ENCODE measurements around the gene PCDHGA3.
A peak's percentile ranks its signal among the peaks of the same experiment; 100 is the strongest.
"Not testable (repeated sequence)": the region's sequence is repeated elsewhere in the genome, so short reads cannot be mapped to it uniquely, and the experiment has no call there.

PCDHGA3 gene

DNA sequence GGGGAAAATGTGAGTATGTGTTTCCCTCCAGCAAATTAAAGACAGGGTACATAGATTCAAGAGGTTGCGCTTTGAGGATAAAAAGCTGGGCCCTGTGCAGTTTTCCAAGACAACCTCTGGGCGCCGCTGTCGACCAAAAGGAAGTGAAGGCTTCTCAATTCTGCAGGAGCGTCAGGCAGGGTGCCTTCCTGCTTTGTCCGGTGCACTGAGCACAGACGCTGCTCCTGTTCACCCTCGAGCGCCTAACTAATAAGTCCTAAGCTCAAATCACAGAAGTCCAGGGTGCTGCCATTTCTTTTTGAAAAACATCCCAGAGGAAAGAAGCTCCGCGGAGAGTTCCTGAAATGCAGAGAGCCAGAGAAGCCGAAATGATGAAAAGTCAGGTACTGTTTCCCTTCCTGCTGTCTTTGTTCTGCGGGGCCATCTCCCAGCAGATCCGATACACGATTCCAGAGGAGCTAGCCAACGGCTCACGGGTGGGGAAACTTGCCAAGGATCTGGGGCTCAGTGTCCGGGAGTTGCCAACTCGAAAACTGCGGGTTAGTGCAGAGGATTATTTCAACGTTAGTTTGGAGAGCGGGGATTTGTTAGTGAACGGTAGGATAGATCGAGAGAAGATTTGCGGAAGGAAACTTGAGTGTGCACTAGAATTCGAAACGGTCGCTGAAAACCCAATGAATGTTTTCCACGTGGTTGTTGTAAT is 6.4 kb downstream of the PCDHGA3 start, which contains the start of gene PCDHGB1:
Gene PCDHGB1 (plus strand): TSS at position 183 of the 703 bp plus-strand sequence. CDS start 162 bp downstream, at position 345.
- peak; percentile 45 for DNase-seq (ENCODE audit: low read depth)

DNA sequence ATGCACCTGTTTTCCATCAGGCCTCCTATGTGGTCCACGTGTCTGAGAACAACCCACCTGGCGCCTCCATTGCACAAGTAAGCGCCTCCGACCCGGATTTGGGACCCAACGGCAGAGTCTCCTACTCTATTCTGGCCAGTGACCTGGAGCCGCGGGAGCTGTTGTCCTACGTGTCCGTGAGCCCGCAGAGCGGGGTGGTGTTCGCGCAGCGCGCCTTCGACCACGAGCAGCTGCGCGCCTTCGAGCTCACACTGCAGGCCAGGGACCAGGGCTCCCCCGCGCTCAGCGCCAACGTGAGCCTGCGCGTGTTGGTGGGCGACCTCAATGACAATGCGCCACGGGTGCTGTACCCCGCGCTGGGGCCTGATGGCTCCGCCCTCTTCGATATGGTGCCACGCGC is 8.0 kb downstream of the PCDHGA3 start:
- DNase-seq (ENCODE audit: low read depth): no peak

DNA sequence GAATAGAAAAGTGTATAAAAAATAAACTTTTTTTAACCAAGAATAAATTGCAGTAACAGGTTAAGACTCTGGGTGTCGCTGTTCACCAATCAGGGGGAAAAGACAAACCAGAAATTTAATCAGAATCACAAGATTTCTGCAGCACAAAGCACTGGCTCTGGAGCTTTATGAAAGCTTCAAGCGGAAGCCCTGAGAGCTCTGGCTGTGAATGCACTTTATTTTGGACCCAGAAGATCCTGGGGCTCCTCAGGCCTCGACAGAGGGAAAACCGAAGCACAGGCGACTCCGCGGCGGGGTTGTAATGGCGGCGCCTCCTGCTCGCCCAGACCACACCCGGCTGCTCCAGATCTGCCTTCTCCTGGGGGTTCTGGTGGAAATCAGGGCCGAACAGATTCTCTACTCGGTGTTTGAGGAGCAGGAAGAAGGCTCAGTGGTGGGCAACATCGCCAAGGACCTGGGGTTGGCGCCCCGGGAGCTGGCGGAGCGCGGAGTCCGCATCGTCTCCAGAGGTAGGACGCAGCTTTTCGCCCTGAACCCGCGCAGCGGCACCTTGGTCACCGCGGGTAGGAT is 11.4 kb downstream of the PCDHGA3 start, which contains the start of gene PCDHGA4:
Gene PCDHGA4 (plus strand): TSS at position 122 of the 570 bp plus-strand sequence. CDS start 87 bp downstream, at position 209.
- no peak for DNase-seq (ENCODE audit: low read depth)

DNA sequence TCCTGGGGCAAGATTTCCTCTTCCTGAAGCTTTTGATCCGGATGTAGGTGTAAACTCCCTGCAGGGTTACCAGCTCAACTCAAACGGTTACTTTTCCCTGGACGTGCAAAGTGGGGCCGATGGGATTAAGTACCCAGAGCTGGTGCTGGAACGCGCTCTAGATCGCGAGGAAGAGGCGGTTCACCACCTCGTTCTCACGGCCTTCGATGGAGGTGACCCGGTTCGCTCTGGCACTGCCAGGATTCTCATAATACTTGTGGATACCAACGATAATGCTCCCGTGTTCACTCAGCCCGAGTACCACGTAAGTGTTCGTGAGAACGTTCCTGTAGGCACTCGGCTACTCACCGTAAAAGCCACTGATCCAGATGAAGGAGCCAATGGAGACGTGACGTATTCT is 12.0 kb downstream of the PCDHGA3 start:
- no peak for DNase-seq (ENCODE audit: low read depth)

DNA sequence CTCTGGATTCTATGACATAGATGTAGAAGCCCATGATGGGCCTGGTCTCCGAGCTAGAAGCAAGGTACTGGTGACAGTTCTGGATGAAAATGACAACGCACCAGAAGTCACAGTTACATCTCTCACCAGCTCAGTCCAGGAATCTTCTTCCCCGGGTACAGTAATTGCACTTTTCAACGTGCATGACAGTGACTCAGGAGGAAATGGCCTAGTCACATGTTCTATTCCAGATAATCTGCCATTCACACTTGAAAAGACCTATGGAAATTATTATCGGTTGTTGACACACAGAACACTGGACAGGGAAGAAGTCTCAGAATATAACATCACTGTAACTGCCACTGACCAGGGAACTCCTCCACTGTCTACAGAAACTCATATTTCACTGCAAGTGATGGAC is 12.5 kb downstream of the PCDHGA3 start:
- DNase-seq (ENCODE audit: low read depth): no peak

DNA sequence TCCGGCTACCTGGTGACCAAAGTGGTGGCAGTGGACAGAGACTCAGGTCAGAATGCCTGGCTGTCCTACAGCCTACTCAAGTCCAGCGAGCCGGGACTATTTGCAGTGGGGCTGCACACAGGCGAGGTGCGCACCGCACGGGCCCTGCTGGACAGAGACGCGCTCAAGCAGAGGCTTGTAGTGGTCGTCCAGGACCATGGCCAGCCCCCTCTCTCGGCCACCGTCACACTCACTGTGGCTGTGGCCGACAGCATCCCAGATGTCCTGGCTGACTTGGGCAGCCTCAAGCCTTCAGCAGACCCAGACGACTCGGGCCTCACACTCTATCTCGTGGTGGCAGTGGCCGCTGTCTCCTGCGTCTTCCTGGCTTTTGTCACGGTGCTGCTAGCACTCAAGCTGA is 13.3 kb downstream of the PCDHGA3 start:
- no peak for DNase-seq (ENCODE audit: low read depth)

DNA sequence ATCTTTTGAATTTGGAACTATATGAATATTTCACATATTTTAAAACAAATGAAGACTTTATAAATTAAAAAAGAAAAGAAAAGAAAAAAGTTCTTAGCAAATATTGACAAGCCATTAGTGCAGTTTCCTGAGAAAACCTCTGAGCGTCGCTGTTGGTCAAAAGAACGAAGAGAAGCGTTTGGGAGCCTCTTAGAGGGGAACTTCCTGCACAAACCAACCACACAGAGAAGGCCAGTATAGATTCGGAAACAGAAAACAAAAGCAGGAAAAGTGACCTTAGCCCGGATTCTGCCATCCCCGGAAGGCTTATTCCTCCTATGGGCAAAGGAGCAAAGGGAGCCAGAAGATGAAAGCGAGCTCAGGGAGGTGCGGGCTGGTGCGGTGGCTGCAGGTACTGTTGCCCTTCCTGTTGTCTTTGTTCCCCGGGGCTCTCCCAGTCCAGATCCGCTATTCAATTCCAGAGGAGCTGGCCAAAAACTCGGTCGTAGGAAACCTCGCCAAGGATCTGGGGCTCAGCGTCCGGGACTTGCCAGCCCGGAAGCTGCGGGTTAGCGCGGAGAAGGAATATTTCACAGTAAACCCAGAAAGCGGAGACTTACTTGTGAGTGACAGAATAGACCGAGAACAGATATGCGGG is 16.3 kb downstream of the PCDHGA3 start, which contains the start of gene PCDHGB2:
Gene PCDHGB2 (plus strand): TSS at position 205 of the 637 bp plus-strand sequence. CDS start 142 bp downstream, at position 347.
- peak; percentile 31 for DNase-seq (ENCODE audit: low read depth)

DNA sequence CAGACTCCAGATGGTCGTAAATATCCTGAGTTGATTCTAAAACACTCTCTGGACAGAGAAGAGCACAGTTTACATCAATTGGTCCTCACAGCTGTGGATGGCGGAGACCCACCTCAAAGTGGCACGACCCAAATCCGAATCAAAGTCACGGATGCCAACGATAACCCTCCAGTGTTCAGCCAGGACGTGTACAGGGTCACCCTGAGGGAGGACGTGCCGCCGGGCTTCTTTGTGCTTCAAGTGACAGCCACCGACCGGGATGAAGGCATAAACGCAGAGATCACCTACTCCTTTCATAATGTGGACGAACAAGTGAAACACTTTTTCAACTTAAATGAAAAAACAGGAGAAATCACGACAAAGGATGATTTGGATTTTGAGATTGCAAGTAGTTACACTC is 17.1 kb downstream of the PCDHGA3 start:
- DNase-seq (ENCODE audit: low read depth): no peak

DNA sequence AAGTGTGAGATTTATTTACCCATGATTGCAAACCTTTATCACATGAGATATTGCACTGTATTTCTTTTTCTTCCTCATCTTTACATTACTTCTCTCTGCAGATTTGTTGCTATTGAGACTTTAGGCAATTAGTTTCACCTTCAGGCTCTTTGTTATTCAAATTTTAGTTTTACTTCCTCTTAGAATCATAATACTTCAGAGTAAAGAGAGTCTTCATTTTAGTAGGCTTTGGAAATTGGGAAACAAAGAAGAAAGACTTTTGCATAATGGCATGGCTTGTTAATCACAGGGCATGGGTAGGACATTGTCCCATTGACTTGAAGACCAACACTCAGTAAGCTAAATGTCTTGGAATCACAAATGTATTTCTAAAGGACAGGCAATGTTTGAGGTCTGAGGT is 19.1 kb downstream of the PCDHGA3 start:
- DNase-seq (ENCODE audit: low read depth): no peak

DNA sequence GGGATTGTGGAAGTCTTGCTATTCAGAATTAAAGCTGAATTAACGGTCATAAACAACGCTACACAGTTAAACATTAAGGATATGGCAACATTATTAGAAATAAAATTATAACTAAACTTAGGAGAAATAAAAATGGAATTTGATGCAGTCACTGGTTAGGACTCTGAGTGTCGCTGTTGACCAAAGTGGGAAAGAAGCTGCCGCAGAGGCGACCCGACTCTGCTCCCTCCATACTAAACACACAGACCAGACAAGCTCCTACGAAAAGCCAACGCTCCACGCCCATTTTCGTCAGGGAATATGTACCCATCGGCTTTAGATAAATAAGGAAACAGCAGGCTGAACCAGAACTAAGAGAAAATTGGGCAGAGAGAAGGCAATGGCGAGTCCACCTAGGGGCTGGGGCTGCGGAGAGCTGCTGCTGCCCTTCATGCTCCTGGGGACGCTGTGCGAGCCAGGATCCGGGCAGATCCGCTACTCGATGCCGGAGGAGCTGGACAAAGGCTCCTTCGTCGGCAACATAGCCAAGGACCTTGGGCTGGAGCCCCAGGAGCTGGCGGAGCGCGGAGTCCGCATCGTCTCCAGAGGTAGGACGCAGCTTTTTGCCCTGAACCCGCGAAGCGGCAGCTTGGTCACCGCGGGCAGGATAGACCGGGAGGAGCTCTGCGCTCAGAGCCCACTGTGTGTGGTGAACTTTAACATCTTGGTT is 20.5 kb downstream of the PCDHGA3 start, which contains the start of gene PCDHGA5:
Gene PCDHGA5 (plus strand): TSS at position 211 of the 709 bp plus-strand sequence. CDS start 169 bp downstream, at position 380.
- no peak for DNase-seq (ENCODE audit: low read depth)

DNA sequence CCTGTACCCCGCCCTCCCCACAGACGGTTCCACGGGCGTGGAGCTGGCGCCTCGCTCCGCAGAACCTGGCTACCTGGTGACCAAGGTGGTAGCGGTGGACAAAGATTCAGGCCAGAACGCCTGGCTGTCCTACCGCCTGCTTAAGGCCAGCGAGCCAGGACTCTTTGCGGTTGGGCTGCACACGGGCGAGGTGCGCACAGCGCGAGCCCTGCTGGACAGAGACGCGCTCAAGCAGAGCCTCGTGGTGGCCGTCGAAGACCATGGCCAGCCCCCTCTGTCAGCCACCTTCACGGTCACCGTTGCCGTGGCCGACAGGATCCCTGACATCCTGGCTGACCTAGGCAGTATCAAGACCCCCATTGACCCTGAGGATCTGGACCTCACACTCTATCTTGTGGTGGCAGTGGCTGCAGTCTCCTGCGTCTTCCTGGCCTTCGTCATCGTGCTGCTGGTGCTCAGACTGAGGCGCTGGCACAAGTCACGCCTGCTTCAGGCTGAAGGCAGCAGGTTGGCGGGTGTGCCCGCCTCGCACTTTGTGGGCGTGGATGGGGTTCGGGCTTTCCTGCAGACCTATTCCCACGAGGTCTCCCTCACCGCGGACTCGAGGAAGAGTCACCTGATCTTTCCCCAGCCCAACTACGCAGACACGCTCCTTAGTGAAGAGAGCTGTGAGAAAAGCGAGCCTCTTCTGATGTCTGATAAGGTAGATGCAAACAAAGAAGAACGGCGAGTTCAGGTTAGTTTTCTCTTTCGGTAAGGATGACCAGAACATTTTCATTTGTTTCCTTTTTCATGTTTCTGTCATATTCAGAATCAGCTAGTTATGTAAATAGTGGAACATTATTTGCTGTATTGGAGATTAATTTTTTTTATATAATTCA is 22.6 kb downstream of the PCDHGA3 start:
- no peak for DNase-seq (ENCODE audit: low read depth)

DNA sequence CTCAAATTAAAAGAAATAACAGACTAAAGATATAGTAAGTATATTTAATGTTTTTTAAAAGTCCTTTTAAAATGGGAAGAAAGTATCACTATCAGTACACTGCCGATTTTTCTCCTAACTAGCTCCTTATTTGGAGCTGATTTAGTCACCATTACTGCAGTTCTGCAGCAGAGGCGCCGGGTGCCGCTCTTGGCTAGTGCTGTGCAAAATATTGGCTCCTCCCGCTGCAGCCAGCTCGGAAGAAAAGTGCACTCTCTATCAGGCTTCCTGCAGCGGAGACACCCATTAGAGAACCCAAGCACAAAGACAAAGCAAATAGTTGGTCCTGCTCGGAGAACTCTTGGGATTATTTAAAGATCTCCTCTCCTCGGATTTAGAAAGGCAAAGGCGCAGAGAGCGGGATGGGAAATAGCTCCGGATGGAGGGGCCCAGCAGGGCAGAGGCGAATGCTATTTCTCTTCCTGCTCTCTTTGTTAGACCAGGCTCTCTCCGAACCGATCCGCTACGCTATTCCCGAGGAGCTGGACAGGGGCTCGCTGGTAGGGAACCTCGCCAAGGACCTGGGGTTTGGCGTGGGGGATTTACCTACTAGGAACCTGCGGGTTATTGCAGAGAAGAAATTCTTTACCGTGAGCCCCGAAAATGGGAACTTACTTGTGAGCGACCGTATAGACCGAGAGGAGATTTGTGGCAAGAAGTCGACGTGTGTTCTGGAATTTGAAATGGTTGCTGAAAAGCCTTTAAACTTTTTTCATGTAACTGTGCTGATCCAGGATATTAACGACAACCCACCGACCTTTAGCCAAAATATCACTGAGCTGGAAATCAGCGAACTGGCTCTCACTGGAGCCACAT is 26.6 kb downstream of the PCDHGA3 start, which contains the start of gene PCDHGB3:
Gene PCDHGB3 (plus strand): TSS at position 249 of the 855 bp plus-strand sequence. CDS start 153 bp downstream, at position 402.
- DNase-seq (ENCODE audit: low read depth): peak; percentile 70

DNA sequence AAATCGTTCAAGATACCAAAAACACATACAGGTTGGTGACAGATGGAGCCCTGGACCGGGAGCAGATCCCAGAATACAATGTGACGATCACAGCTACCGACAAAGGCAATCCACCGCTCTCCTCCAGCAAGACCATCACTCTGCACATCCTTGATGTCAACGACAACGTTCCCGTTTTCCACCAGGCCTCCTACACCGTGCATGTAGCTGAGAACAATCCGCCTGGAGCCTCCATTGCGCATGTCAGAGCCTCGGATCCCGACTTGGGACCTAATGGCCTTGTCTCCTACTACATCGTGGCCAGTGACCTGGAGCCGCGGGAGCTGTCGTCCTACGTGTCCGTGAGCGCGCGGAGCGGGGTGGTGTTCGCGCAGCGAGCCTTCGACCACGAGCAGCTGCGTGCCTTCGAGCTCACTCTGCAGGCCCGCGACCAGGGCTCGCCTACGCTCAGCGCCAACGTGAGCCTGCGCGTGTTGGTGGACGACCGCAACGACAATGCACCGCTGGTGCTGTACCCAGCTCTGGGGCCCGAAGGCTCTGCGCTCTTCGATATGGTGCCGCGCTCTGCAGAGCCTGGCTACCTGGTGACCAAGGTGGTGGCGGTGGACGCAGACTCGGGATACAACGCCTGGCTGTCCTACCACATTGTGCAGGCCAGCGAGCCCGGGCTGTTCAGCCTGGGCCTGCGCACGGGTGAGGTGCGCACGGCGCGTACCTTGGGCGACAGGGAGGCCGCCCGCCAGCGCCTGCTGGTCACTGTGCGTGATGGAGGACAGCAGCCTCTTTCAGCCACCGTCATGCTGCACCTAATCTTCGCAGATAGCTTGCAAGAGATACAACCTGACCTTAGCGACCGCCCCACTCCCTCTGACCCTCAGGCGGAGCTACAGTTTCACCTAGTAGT is 28.2 kb downstream of the PCDHGA3 start:
- no peak for DNase-seq (ENCODE audit: low read depth)

DNA sequence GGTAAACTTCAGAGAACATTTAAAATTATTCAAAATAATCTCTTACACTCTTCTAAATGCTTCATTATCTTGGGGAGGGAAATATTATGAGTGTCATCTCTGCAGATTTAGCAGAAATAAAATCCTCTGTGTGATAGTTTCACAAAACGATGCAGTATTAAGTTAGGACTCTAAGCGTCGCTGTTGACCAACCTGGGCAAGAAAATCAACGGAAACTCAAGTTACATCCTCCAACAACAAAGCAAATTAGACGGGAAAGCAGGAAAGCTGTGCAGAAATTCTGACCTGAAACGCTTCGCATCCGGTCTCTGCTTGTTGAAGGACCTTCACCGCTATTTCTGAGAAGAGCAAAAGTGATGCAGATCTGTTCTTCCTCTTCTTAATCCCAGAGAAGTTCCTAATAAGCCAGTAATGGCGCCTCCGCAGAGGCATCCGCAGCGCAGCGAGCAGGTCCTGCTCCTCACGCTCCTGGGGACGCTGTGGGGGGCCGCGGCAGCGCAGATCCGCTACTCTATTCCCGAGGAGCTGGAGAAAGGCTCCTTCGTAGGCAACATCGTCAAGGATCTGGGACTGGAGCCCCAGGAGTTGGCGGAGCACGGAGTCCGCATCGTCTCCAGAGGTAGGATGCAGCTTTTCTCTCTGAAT is 30.2 kb downstream of the PCDHGA3 start, which contains the start of gene PCDHGA6:
Gene PCDHGA6 (plus strand): TSS at position 219 of the 645 bp plus-strand sequence. CDS start 193 bp downstream, at position 412.
- peak; percentile 40 for DNase-seq (ENCODE audit: low read depth)

DNA sequence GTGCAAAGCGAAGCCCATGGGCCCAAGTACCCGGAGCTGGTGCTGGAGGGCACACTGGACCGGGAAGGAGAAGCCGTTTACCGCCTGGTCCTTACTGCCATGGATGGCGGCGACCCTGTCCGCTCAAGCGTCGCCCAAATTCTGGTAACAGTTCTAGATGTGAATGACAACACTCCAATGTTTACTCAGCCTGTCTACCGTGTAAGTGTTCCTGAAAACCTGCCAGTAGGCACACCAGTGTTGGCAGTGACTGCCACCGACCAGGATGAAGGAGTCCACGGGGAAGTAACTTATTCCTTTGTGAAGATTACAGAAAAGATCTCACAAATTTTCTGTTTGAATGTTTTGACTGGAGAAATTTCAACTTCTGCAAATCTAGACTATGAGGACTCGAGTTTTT is 31.0 kb downstream of the PCDHGA3 start:
- DNase-seq (ENCODE audit: low read depth): no peak

DNA sequence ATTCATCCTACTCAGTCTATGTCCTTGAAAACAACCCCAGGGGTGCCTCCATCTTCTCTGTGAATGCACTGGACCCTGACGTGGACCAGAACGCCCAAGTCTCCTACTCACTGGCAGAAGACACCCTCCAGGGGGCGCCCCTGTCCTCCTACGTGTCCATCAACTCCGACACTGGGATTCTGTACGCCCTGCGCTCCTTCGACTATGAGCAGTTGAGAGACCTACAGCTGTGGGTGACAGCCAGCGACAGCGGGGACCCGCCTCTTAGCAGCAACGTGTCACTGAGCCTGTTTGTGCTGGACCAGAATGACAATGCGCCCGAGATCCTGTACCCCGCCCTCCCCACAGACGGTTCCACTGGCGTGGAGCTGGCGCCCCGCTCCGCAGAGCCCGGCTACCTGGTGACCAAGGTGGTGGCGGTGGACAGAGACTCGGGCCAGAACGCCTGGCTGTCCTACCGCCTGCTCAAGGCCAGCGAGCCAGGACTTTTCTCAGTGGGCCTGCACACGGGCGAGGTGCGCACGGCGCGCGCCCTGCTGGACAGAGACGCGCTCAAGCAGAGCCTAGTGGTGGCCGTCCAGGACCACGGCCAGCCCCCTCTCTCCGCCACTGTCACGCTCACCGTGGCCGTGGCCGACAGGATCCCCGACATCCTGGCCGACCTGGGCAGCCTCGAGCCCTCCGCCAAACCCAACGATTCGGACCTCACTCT is 32.0 kb downstream of the PCDHGA3 start:
- DNase-seq (ENCODE audit: low read depth): not testable (repeated sequence)

DNA sequence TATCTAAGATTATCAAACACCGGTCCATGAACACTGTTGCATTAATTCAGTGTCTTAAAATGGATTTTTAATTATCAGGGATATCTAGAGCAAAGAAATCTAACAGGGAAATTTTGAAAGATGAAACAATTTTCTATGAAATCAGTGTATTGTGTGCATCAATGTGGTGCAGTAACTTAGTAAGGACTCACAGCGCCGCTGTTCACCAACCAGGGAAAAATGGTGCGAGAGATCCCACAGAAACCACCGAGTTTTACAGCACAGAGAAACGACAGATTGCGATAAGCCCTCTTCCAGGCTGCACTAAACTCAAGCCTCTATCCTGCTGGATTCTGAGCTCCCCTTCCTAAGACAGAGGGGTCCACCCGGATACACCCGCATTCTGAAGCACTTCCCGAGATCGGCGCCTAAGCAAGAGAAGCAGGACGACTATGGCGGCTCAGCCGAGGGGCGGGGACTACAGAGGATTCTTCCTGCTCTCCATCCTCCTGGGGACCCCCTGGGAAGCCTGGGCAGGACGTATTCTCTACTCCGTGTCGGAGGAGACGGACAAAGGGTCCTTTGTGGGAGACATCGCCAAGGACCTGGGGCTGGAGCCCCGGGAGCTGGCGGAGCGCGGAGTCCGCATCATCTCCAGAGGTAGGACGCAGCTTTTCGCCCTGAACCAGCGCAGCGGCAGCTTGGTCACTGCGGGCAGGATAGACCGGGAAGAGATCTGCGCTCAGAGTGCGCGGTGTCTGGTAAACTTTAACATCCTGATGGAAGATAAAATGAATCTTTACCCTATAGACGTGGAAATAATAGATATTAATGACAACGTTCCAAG is 39.1 kb downstream of the PCDHGA3 start, which contains the start of gene PCDHGA7:
Gene PCDHGA7 (plus strand): TSS at position 274 of the 826 bp plus-strand sequence. CDS start 158 bp downstream, at position 432.
- DNase-seq (ENCODE audit: low read depth): peak; percentile 37
